Stimulated activated CD4-positive, alpha-beta T cell treated with anti-CD3 and anti-CD28 coated beads, TNF-alpha, amount 100 ng/mL, for 4 hours (primary cell): Measurements from ENCODE around the gene ZSCAN5C.
"Not testable (repeated sequence)": the region's sequence is repeated elsewhere in the genome, so short reads cannot be mapped to it uniquely, and the experiment has no call there.

Experiments used
- DNase-seq, 3 experiments: peaks; one replicate each; pipeline ENCODE4 v3.0.0-alpha.2; 2020; ENCODE audit warnings: low read depth in 3 of 3

Gene ZSCAN5C

GRCh38 chr19:56193981-56194640 lies 8.0 kb upstream of the ZSCAN5C start:
- no peak for DNase-seq

- not testable (repeated sequence) for DNase-seq
Observed at GRCh38 chr19:56197646-56198045, 4.4 kb upstream of the ZSCAN5C start, which contains the start of gene ZSCAN5B. TSS of gene ZSCAN5B (minus strand) at chr19:56197783. CDS start at chr19:56193052, 4,731 bp downstream.

DNA sequence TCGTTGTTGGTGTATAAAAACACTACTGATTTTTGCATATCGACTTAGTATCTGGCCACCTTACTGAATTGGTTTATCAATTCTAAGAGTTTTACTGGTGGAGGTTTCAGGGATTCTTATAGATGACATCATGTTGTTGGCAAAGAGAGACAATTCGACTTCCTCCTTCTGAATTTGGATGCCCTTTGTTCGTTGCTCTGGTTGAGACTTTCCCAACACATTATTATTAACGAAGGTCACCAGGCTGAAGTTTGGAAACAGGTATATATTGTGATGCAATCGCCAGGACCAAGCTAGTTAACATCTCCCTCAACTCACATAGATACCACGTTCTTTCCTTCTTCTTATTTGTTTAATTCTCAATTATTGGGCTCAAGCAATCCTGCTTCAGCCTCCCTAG lies 2.4 kb upstream of the ZSCAN5C start:
- DNase-seq: no peak

DNA sequence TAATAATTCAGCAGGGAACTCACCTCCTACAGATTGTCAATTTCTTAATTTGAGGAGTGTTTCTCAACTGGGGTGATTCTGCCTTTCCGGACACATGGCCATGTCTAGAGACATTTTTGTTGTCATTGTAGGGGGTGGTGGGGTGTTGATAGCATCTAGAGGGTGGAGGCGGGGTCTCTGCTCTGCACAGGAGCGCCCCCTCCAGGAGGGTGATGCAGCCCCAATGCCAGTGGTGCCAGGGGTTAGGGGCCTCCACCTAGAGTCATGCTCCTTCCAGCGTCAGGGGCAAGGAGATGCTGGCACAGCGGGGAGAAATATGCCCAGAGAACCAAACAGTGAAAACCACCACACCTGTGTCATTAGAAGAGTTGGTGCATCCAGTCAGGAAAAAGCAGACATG lies 5.5 kb downstream of the ZSCAN5C start:
- not testable (repeated sequence) for DNase-seq

GRCh38 chr19:56209091-56209490 lies 7.0 kb downstream of the ZSCAN5C start:
- DNase-seq: no peak

- not testable (repeated sequence) for DNase-seq
Observed at GRCh38 chr19:56210036-56210435, 8.0 kb downstream of the ZSCAN5C start.

DNA sequence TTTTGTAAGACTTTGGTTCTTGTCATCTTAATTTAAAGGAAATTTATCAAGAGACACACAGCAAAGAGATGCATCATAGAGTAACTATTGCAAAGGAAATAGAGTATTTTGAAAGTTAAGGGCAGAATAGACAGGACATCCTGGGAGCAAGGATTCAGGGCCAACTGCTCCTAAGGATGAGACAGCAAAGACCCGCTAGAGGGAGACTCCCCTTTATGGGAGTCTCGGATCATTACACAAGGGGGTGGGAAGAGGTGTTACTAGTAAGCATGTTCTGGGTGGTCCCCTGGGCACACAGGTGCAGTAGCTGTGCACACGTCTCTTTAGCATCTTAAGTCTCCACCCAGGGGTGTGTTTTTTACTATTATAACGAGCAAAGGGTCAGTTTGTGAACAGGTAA lies 9.6 kb downstream of the ZSCAN5C start:
- no peak for DNase-seq

- no peak for DNase-seq
Observed at GRCh38 chr19:56217039-56217949, 15.2 kb downstream of the ZSCAN5C start.

DNA sequence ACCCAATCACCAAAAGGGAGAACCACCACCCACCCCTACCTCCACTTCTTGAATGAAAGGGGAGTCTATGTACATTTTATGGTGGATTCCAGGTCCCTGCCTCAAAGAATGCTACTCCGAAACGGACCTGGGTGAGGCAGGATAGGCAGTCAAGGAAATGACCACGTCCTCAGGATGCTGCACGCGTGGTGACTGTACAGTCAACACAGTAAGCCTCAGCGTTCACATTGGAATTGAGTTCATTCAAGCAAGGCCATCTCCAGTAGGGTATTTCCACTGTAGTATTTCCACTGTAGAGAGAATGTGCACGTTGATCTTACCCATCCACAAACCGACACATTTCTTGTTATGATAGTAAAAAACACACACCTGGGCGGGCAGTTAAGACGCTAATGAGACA lies 16.9 kb downstream of the ZSCAN5C start:
- DNase-seq: no peak

DNA sequence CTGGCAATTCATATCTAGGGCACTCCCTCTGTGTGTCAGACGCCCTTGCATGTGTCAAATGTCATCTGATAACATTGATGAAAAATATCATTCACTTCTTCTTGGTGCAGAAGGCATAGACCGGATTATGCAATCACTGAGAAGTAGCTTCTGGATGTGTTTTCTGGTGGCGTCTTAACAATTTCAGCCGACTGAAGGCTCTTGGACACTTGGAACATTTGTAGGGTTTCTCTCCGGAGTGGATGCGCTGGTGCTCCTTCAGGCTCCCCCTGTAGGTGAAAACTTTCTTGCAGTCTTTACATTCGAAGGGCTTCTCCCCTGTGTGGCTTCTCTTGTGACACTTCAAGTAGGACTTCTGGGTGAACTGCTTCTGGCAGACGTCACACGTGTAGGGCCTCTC lies 19.4 kb downstream of the ZSCAN5C start:
- not testable (repeated sequence) for DNase-seq

GRCh38 chr19:56221851-56222250 lies 19.8 kb downstream of the ZSCAN5C start:
- no peak for DNase-seq

DNA sequence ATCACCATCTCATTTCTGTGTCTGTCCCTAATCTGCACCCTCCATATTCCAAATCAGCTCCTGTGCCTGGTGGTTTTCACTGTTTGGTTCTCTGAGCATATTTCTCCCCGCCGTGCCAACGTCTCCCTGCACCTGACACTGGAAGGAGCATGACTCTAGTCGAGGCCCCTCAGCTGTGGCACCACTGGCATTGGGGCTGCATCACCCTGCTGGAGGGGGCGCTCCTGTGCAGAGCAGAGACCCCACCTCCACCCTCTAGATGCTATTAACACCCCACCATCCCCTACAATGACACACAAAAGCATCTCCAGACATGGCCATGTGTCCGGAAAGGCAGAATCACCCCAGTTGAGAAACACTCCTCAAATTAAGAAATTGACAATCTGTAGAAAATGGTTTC lies 20.8 kb downstream of the ZSCAN5C start:
- DNase-seq: no peak

DNA sequence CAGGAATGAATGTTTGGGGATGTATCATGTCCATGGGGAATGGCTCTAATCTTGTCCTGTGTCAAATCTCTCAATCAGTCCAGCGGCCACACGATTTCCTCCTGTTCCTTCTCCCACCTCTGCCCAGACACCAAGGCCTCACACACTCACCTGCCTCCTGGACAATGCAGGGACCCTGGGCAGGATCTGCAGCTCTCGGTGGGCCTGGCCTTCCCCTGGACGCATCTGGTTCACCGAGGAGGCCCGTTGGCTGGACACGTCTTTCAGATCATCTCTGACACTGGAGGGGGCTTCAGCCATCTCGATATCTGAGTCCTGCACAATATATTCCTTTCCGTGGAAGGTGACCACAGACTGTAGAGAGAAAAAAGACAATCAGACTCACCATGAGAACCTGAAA lies 21.4 kb downstream of the ZSCAN5C start:
- no peak for DNase-seq

GRCh38 chr19:56245121-56245740 lies 43.2 kb downstream of the ZSCAN5C start:
- no peak for DNase-seq

- DNase-seq: not testable (repeated sequence)
Observed at GRCh38 chr19:56245764-56246163, 43.7 kb downstream of the ZSCAN5C start.

DNA sequence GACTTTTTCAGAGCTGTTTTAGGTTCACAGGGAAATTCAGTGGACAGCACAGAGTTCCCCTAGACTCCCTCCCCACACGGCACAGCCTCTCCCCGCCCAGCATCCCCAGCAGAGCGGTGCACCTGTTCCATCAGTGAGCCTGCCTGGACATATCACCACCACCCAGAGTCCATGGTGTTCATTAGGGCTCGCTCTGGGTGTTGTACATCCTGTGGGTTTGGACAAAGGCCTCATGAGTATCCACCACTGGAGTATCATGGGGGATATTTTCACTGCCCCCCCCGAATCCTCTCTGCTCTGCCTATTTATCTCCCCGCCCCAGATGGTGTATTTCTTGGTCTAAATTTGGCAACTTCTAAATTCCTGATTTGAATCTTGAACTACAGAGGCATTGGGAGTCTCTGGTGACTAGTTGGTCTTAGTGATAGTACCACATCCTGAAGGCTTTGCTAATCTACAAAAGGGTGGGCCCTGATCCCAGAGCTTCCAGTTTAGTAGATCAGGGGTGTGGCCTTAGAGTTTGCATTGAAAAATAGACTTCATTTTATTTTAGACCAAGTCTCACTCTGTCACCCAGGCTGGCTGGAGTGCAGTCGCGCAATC lies 46.8 kb downstream of the ZSCAN5C start:
- not testable (repeated sequence) for DNase-seq

GRCh38 chr19:56252699-56253422 lies 50.8 kb downstream of the ZSCAN5C start:
- peak; percentile 26 to 45 (median 30) for DNase-seq

- DNase-seq: no peak
Observed at GRCh38 chr19:56253737-56254136, 51.7 kb downstream of the ZSCAN5C start.

DNA sequence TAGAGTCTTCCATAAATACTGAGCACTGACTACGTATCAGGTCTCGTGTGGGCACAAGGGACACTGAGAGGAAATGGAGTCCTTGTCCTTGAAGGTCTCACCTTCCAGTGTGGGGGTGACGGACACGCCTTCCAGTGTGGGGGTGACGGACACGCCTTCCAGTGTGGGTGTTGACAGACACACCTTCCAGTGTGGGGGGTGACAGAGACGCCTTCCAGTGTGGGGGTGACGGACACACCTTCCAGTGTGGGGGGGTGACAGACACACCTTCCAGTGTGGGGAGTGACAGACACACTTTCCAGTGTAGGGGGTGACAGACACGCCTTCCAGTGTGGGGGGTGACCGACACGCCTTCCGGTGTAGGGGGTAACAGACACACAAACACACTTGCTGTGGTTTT lies 56.2 kb downstream of the ZSCAN5C start:
- DNase-seq: no peak
